ENCODE data around the gene SLC17A5. TPM values are rescaled to one million over a fixed set of nuclear protein-coding genes. Genes with fewer than 3 reads are reported as not detected.

The SLC17A5 gene
- total and polyA plus RNA-seq, 10 of the 15 experiments (the other 5 are each of a cell fraction or from before 2014, with no cell fraction given) = 2.3 to 7.2 (median 5.0) TPM

GRCh38 chr6:73564578-73565345 is 89.0 kb downstream of the SLC17A5 start (continued):
- TF ChIP-seq, protein P1, sequence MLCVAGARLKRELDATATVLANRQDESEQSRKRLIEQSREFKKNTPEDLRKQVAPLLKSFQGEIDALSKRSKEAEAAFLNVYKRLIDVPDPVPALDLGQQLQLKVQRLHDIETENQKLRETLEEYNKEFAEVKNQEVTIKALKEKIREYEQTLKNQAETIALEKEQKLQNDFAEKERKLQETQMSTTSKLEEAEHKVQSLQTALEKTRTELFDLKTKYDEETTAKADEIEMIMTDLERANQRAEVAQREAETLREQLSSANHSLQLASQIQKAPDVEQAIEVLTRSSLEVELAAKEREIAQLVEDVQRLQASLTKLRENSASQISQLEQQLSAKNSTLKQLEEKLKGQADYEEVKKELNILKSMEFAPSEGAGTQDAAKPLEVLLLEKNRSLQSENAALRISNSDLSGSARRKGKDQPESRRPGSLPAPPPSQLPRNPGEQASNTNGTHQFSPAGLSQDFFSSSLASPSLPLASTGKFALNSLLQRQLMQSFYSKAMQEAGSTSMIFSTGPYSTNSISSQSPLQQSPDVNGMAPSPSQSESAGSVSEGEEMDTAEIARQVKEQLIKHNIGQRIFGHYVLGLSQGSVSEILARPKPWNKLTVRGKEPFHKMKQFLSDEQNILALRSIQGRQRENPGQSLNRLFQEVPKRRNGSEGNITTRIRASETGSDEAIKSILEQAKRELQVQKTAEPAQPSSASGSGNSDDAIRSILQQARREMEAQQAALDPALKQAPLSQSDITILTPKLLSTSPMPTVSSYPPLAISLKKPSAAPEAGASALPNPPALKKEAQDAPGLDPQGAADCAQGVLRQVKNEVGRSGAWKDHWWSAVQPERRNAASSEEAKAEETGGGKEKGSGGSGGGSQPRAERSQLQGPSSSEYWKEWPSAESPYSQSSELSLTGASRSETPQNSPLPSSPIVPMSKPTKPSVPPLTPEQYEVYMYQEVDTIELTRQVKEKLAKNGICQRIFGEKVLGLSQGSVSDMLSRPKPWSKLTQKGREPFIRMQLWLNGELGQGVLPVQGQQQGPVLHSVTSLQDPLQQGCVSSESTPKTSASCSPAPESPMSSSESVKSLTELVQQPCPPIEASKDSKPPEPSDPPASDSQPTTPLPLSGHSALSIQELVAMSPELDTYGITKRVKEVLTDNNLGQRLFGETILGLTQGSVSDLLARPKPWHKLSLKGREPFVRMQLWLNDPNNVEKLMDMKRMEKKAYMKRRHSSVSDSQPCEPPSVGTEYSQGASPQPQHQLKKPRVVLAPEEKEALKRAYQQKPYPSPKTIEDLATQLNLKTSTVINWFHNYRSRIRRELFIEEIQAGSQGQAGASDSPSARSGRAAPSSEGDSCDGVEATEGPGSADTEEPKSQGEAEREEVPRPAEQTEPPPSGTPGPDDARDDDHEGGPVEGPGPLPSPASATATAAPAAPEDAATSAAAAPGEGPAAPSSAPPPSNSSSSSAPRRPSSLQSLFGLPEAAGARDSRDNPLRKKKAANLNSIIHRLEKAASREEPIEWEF (IDR thresholded peaks at IDR 0.05; ENCODE audit: insufficient replicate concordance, low read depth, low read length) = no peak

DNA sequence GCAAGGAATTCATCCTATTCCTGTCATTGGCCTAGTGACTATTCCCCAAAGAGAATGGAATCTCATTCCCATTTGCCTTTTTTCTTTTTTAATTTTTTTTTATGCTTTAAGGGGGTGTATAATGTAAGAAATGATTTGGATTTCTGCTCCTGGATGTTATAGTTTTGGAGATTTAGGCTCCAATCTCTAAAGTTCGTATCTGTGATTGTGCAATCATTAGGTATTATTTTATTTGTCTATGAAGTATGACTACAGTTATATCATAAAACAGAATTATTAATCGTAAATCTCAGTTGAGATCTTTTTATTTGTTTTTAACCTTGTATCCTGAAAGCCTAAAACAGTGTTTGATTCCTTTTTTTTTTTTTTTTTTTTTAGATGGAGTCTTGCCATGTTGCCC is 91.2 kb downstream of the SLC17A5 start:
- WGBS (ENCODE audit: insufficient coverage, insufficient replicate concordance, low lambda C conversion rate, missing lambda C conversion rate) = 70% methylated on average over 2 of the region's 2 CpGs
- no peak overlapping the region for H2AFZ ChIP-seq (ENCODE audit: control insufficient read depth, low read depth, low read length)
- no peak overlapping the region for H3K4me2 ChIP-seq (ENCODE audit: control insufficient read depth, insufficient read depth)
- ChIA-PET SMC1A (ENCODE audit: uncharacterized antibody, unreplicated experiment) (interaction anchor here (1.6 kb wide), 1 partner anchor 49 kb away, joined by 6 read pairs; no protein-coding TSS in a partner anchor), RAD21 (ENCODE audit: unreplicated experiment) (interaction anchor here (1.6 kb wide), 1 partner anchor 41 kb away, joined by 8 read pairs; the partner anchor contains the start of gene EEF1A1), CTCF (interaction anchor here (1.7 kb wide), 1 partner anchor 47 kb away, joined by 4 read pairs; no protein-coding TSS in a partner anchor), POLR2A (interaction anchor here (0.7 to 1.2 kb wide), 2 partner anchors 40 to 41 kb away, joined by 3 read pairs; no protein-coding TSS in a partner anchor)
- H3K36me3 ChIP-seq (ENCODE audit: control insufficient read depth in 2 of 2, insufficient read depth in 2 of 2, low read length in 1 of 2) = no peaks in the 10 kb centered on the region
- H3K9me3 ChIP-seq (replicated peaks; ENCODE audit: control insufficient read depth, insufficient read depth, low read length) = no peaks in the 10 kb centered on the region
- no peak overlapping the region for H3K9ac ChIP-seq (ENCODE audit: control insufficient read depth, insufficient read depth, low read length)
- no peaks in the 10 kb centered on the region for H3K27me3 ChIP-seq (replicated peaks in 1 of 2; ENCODE audit: control insufficient read depth in 2 of 2, insufficient read depth in 2 of 2, low read length in 1 of 2)
- H3K79me2 ChIP-seq (ENCODE audit: control insufficient read depth, insufficient read depth, low read length) = no peaks in the 10 kb centered on the region
- peaks cover 29% of the 10 kb centered on the region for H3K4me1 ChIP-seq (ENCODE audit: control insufficient read depth, insufficient read depth, low read length)
- DNase-seq (ENCODE audit: low read depth, low spot score) (no peak), ATAC-seq (no peak), FAIRE-seq (no peak)
- H4K20me1 ChIP-seq (ENCODE audit: control insufficient read depth, insufficient read depth) = no peaks in the 10 kb centered on the region
- in situ Hi-C loops (cut with MboI) (no loop called here), intact Hi-C loops (cut with micrococcal nuclease; ENCODE audit: unreplicated experiment) (no loop called here)
- H3K4me3 ChIP-seq = no peak overlapping the region
- BruUV-seq (replicated peaks) = no TSS peak
- H3K27ac ChIP-seq (ENCODE audit: control insufficient read depth, insufficient read depth) = no peak overlapping the region
- TF ChIP-seq ZNF592 (IDR thresholded peaks at IDR 0.05) = no peak
- no peak for TF ChIP-seq NRF1 (conservative IDR thresholded peaks at IDR 0.05; ENCODE audit: low read depth, low read length)
- TF ChIP-seq, protein P2, sequence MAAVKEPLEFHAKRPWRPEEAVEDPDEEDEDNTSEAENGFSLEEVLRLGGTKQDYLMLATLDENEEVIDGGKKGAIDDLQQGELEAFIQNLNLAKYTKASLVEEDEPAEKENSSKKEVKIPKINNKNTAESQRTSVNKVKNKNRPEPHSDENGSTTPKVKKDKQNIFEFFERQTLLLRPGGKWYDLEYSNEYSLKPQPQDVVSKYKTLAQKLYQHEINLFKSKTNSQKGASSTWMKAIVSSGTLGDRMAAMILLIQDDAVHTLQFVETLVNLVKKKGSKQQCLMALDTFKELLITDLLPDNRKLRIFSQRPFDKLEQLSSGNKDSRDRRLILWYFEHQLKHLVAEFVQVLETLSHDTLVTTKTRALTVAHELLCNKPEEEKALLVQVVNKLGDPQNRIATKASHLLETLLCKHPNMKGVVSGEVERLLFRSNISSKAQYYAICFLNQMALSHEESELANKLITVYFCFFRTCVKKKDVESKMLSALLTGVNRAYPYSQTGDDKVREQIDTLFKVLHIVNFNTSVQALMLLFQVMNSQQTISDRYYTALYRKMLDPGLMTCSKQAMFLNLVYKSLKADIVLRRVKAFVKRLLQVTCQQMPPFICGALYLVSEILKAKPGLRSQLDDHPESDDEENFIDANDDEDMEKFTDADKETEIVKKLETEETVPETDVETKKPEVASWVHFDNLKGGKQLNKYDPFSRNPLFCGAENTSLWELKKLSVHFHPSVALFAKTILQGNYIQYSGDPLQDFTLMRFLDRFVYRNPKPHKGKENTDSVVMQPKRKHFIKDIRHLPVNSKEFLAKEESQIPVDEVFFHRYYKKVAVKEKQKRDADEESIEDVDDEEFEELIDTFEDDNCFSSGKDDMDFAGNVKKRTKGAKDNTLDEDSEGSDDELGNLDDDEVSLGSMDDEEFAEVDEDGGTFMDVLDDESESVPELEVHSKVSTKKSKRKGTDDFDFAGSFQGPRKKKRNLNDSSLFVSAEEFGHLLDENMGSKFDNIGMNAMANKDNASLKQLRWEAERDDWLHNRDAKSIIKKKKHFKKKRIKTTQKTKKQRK (IDR thresholded peaks at IDR 0.05; ENCODE audit: low read depth, low read length) = no peak
- TF ChIP-seq HCFC1 (IDR thresholded peaks at IDR 0.05; ENCODE audit: low read length) = no peak
- TF ChIP-seq SIX5 (IDR thresholded peaks at IDR 0.05; ENCODE audit: low read depth, low read length, severe bottlenecking) = no peak
- TF ChIP-seq TCF12 (IDR thresholded peaks at IDR 0.05; ENCODE audit: low read depth, low read length) = no peak
